ENCODE results near the gene CCDC116. TPM values are rescaled to one million over a fixed set of nuclear protein-coding genes. Genes with fewer than 3 reads are reported as not detected.
A peak's percentile ranks its signal among the peaks of the same experiment; 100 is the strongest.
"Not testable (repeated sequence)": the region's sequence is repeated elsewhere in the genome, so short reads cannot be mapped to it uniquely, and the experiment has no call there.

The CCDC116 gene
- total RNA-seq, 1 donor from 2014 or later = 0.51 TPM

DNA sequence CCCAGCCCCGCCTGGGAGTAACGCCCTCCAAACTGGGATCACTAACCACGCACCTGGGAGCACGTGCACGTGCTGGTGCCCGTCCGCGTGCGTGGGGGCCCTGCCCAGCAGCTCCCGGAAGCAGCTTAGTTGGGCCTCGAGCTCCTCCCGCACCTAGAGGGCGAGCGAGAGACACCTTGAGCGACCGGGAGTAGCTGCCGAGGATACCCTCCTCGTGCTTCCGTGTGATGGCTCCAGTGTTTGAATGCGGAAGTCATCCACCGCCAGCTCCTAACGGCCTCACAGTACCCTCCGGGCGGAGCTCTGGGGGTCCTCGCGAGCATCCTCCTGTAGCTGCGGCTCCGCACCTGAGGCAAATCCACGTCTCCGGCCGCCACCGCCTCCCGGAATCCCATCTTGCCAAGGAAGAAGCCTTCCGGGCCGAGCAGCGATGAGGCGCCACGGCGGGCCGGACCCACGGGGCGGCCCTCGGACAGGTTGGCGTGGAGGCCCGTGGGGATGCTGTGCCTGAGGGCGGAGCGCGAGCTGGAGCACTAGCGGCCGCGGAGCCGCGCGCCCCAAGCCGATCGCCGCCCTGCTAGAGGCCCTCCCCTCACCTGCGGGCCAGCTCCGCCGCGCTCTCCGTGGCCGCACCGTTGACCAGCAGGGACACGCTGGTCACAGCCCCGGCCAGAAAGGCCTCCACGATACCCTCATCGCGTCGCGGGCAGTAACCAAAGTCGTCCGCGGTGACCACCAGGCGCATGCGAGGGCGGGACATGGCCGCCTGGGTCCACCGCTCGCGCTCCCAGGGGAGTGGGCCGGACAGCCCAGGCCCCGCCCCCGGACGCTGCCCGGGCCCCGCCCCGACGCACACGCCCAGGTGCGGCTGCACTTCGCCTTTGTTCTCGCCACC is 3.1 kb upstream of the CCDC116 start, which contains the start of gene YDJC:
Gene YDJC (minus strand): TSS at position 768 of the 895 bp plus-strand sequence. CDS start 8 bp downstream, at position 760.
- H3K27ac Mint-ChIP-seq = peak within 1 kb of the TSS; percentile 94
- DNase-seq = peak; percentile 99
- peak within 1 kb of the TSS; percentile 90 for H3K4me3 Mint-ChIP-seq
- intact Hi-C loops (cut with micrococcal nuclease) = loop anchor here (1.0 to 5.0 kb wide), 2 partner anchors 13 to 42 kb away; partner anchors contain the start of gene SDF2L1
- H3K9me3 Mint-ChIP-seq = no peaks in the 10 kb centered on the region
- H3K4me1 Mint-ChIP-seq = peaks cover 39% of the 10 kb centered on the region
- H3K27me3 Mint-ChIP-seq = no peaks in the 10 kb centered on the region
- H3K36me3 Mint-ChIP-seq (ENCODE audit: low read depth) = peaks cover 28% of the 10 kb centered on the region

DNA sequence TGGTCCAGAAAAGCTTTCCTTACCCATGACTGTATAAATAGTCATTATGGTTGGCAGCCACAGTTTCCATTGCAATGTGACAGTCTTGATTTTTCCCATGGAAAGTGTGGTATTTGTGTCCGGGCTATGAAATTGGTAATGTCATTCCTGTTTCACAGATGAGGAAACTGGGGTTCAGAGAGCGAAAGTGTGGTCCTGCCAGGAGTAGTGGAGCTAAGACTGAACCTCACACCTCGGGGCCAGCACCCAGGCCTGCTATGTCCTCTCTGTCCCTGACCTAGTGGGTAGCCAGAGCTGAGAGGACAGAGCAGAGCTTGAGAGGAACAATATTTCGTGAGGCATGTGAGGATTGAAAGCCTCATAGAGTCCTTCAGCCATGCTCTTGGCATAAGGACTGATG is 1.5 kb upstream of the CCDC116 start:
- Mint-ChIP-seq H3K36me3 (ENCODE audit: low read depth) (peaks cover 24% of the 10 kb centered on the region), H3K9me3 (no peaks in the 10 kb centered on the region), H3K4me3 (peak overlapping the region; percentile 47), H3K27me3 (no peaks in the 10 kb centered on the region), H3K27ac (peak overlapping the region; percentile 24), H3K4me1 (peaks cover 32% of the 10 kb centered on the region)
- no peak for DNase-seq
- intact Hi-C loops (cut with micrococcal nuclease) = no loop called here

DNA sequence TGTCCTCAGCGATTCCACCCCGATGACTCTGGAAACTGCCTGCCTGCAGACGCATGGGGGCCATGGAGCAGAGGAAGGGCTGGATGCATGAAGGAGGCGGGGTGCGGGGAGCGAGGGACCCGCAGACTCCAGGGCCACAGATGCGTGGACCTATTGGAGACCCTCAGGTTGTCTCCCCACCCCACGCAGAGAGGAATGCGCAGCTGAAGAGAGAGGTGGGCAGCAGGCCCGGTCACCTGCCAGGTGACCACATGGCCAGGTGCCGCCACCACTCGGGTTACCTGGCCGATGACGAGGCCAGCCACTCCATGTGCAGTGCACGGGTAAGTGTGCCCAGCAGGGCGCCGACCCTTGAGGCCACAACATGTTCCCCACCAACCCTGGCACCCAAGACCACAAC is 371 bp downstream of the CCDC116 start:
- no peaks in the 10 kb centered on the region for H3K9me3 Mint-ChIP-seq
- intact Hi-C loops (cut with micrococcal nuclease) = no loop called here
- no peaks in the 10 kb centered on the region for H3K27me3 Mint-ChIP-seq
- no peak overlapping the region for H3K4me3 Mint-ChIP-seq
- H3K27ac Mint-ChIP-seq = no peak overlapping the region
- H3K36me3 Mint-ChIP-seq (ENCODE audit: low read depth) = peaks cover 11% of the 10 kb centered on the region
- H3K4me1 Mint-ChIP-seq = peaks cover 21% of the 10 kb centered on the region
- DNase-seq = no peak

DNA sequence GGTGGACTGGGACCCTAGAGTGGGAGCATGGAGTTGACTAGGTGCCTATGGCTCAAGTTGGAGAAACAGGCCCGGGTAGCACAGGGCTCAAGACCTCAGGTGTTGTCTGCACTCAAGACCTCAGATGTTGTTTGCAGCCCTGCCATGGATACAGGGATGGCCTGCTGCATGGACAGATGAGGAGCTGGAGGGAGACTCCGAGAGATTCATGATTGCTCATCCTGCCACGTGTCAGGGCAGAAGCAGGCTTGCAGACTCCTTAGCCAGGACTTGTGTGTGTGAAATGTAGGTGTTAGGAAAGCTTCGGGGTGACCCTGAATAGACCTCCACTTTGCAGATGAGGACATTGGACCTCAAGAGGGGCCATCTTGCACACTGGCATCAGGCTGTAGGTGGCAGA is 921 bp downstream of the CCDC116 start:
- Mint-ChIP-seq H3K36me3 (ENCODE audit: low read depth) (peaks cover 5% of the 10 kb centered on the region), H3K27ac (no peak overlapping the region), H3K4me1 (peaks cover 16% of the 10 kb centered on the region), H3K9me3 (no peaks in the 10 kb centered on the region), H3K27me3 (no peaks in the 10 kb centered on the region), H3K4me3 (no peak overlapping the region)
- no peak for DNase-seq
- intact Hi-C loops (cut with micrococcal nuclease) = no loop called here

DNA sequence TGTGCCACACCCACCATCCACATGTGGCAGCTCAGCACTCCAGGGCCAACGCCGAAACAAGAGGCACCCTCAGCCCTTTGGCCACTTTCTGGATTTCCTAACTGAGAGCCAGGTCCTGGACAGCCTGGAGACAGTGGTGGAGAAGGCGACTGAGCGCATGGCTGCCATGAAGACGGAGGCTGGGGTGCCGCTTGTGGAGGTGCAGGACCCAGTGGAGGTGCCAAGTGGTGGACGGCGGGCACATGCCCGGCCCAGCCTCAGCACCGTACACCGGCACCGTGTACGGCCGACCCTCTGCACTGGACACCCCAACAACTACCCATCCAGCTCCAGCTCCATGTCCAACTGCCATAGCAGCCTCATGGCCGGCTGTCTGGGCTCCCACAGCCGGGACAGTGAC is 1.5 kb downstream of the CCDC116 start:
- peaks cover 3% of the 10 kb centered on the region for H3K36me3 Mint-ChIP-seq (ENCODE audit: low read depth)
- no peak overlapping the region for H3K27ac Mint-ChIP-seq
- DNase-seq = no peak
- intact Hi-C loops (cut with micrococcal nuclease) = no loop called here
- H3K4me1 Mint-ChIP-seq = peaks cover 16% of the 10 kb centered on the region
- H3K9me3 Mint-ChIP-seq = no peaks in the 10 kb centered on the region
- no peaks in the 10 kb centered on the region for H3K27me3 Mint-ChIP-seq
- no peak overlapping the region for H3K4me3 Mint-ChIP-seq

DNA sequence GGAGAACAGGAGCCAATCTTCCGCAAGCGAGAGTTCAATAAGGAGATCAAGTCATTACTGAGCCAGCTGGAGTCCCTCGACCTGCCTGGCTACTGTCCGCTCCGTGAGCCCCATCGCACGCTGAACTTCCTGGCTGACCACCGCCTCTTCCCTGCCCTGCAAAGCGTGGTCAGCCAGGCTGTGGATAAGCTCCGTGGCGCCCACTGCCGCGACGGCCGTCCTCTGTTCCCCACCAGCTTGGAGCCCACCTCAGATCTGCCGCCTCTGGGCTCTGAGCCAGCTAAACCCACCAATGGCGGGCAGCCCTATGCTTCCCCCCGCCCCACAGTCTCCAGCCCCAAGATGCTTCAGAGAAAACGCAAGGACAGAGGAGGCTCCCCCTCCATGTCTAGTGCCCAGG is 2.3 kb downstream of the CCDC116 start:
- no peak overlapping the region for H3K4me3 Mint-ChIP-seq
- intact Hi-C loops (cut with micrococcal nuclease) = no loop called here
- peaks cover 16% of the 10 kb centered on the region for H3K4me1 Mint-ChIP-seq
- H3K27ac Mint-ChIP-seq = no peak overlapping the region
- no peak for DNase-seq
- H3K36me3 Mint-ChIP-seq (ENCODE audit: low read depth) = no peaks in the 10 kb centered on the region
- H3K9me3 Mint-ChIP-seq = no peaks in the 10 kb centered on the region
- no peaks in the 10 kb centered on the region for H3K27me3 Mint-ChIP-seq

DNA sequence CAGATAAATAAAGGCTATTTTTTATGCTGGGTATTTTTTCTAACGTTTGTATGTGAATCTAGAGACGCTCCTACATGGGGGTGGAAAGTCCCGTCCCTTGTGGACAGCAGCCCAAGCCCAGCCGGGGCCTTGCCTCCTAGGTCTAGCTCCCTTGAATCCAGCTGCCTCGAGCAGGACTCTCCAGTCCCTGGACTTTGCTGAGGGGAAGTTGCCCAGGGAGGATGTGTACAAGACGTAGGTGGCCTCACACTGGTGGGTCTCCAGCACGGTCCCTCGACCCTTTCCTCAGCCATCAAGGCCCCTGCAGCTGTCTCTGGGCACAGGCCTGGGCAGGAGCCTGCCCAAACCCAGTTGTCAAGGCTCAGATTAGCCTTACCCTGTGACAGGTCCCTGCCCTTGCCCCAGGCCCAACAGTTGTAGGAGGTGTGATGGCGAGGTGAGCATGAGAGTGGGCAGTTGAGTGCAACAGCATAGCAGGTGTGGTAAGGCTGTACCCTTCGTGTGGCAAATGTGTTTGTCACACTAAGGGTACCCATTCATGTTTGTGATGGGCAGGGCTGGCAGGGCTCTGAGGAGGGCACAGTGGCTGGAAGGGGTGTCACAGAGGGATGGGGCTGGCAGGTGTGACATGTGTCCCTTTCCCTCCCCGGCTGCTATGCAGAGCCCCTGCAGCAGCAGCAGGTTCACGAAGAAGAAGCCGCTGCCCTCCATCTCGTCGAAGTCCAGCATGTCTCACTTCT is 3.4 kb downstream of the CCDC116 start:
- H3K27me3 Mint-ChIP-seq = no peaks in the 10 kb centered on the region
- H3K4me1 Mint-ChIP-seq = peaks cover 11% of the 10 kb centered on the region
- H3K27ac Mint-ChIP-seq = no peak overlapping the region
- intact Hi-C loops (cut with micrococcal nuclease) = no loop called here
- no peaks in the 10 kb centered on the region for H3K36me3 Mint-ChIP-seq (ENCODE audit: low read depth)
- H3K4me3 Mint-ChIP-seq = no peak overlapping the region
- H3K9me3 Mint-ChIP-seq = no peaks in the 10 kb centered on the region
- no peak for DNase-seq

DNA sequence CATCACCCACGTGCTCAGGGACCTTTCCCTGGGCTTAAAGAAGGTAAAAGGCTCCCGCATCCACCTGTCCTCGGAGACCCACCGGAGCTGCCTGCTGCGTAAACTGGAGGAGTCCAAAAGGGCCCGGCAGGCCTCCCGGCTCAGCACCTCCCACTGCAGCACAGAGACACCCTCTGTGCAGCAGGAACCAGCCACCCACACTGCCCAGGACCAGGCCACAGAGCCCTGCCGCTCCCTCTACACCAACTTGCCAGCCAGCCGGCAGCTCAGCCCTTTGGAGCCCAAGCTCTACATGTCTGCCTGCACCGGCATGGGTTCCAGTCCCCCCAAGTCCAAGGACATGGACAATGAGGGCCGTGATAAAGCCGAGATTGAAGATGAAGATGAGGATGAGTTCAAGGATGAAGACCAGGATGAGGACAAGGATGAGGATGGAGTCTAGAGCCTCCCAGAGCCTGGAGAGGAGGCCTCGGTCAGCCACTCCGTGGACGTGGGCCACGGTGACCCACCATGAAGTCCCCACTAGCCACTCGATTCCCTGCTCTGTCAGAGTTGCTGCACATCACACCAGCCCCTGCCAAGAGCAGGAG is 4.2 kb downstream of the CCDC116 start:
- Mint-ChIP-seq H3K4me3 (no peak overlapping the region), H3K36me3 (ENCODE audit: low read depth) (no peaks in the 10 kb centered on the region), H3K27ac (no peak overlapping the region), H3K9me3 (no peaks in the 10 kb centered on the region), H3K27me3 (peaks cover 1% of the 10 kb centered on the region), H3K4me1 (peaks cover 15% of the 10 kb centered on the region)
- DNase-seq = no peak
- intact Hi-C loops (cut with micrococcal nuclease) = no loop called here

DNA sequence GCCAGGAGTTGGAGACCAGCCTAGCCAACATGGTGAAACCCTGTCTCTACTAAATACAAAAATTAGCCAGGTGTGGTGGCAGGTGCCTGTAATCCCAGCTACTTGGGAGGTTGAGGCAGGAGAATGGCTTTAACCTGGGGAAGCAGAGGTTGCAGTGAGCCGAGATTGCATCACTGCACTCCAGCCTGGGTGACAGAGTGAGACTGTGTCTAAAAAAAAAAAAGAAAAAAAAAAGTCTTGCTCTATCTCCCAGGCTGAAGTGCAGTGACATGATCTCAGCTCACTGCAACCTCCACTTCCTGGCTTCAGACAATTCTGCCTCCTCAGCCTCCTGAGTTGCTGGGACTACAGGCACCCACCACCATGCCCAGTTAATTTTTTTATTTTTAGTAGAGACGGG is 4.9 kb downstream of the CCDC116 start:
- DNase-seq; H3K36me3 Mint-ChIP-seq (ENCODE audit: low read depth); H3K27me3 Mint-ChIP-seq; H3K4me3 Mint-ChIP-seq; intact Hi-C loops (cut with micrococcal nuclease); H3K9me3 Mint-ChIP-seq; H3K27ac Mint-ChIP-seq: not testable (repeated sequence)
- H3K4me1 Mint-ChIP-seq = peaks cover 15% of the 10 kb centered on the region

DNA sequence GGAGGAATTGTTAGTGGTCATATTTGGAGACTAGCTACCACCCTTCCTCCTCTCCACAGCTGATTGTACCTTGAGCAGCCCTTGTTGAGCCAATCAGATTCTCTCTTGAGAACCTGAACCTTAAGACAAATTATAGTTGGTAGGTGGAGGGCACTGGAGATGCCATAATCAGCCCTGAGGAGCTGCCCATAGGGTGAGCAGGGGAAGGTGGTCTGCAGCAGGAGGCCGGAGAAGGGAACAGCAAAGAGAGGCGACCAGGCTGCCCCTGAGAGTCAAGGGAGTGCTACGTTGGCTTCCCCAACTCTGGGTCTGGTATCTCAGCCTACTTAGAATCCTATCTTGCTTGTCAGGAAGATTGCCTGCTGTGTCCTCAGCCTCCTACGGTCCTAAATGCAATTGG is 6.8 kb downstream of the CCDC116 start:
- no peak overlapping the region for H3K27ac Mint-ChIP-seq
- DNase-seq = no peak
- H3K36me3 Mint-ChIP-seq (ENCODE audit: low read depth) = peaks cover 12% of the 10 kb centered on the region
- no peaks in the 10 kb centered on the region for H3K9me3 Mint-ChIP-seq
- H3K4me3 Mint-ChIP-seq = no peak overlapping the region
- peaks cover 26% of the 10 kb centered on the region for H3K4me1 Mint-ChIP-seq
- intact Hi-C loops (cut with micrococcal nuclease) = no loop called here
- peaks cover 1% of the 10 kb centered on the region for H3K27me3 Mint-ChIP-seq

DNA sequence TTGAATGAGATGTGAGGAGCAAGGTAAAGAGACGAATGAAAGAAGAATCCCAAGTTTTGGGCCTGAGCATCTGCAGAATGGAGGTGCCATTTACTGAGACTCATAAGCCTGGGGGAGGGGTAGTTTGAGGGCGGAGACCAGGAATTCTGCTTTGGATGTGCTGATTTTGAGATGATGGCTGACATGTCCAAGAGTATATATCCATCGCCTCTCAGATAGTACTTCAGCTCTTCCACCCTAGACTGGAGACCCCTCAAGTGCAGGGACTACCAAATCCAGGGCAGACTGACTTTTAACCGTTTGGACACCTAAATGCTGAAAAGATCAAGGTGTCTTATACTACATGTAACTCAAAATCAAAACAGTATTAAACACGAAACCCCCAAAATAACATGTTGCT is 8.2 kb downstream of the CCDC116 start:
- intact Hi-C loops (cut with micrococcal nuclease) = no loop called here

DNA sequence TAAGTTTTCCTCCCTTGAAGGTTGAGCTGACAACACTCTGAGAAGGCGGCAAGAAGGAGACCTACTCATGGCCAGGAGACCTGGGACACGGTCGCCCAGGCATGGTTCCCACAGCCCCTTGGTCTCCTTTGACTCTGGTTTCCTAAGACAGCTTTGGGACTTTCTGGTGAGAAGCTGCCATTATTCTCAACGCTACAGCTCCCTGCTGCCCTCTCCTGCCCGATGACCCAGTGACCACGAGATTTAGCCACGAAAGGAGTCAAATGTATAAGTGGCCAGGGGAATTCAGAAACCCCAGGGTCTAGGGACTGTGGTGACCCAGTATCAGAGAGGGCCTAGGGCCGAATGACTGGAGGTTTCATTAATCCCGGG is 8.8 kb downstream of the CCDC116 start:
- intact Hi-C loops (cut with micrococcal nuclease) = no loop called here
- Mint-ChIP-seq H3K27ac (peak overlapping the region; percentile 93), H3K4me3 (peak overlapping the region; percentile 90), H3K9me3 (no peaks in the 10 kb centered on the region), H3K36me3 (ENCODE audit: low read depth) (peaks cover 20% of the 10 kb centered on the region), H3K4me1 (peaks cover 30% of the 10 kb centered on the region), H3K27me3 (peaks cover 1% of the 10 kb centered on the region)
- peak; percentile 73 for DNase-seq

More for the DNA sequence above, 8.2 kb downstream of the CCDC116 start:
- Mint-ChIP-seq H3K27me3 (peaks cover 1% of the 10 kb centered on the region), H3K4me1 (peaks cover 26% of the 10 kb centered on the region), H3K27ac (no peak overlapping the region), H3K4me3 (peak overlapping the region; percentile 90), H3K9me3 (no peaks in the 10 kb centered on the region), H3K36me3 (ENCODE audit: low read depth) (peaks cover 16% of the 10 kb centered on the region)
- no peak for DNase-seq

DNA sequence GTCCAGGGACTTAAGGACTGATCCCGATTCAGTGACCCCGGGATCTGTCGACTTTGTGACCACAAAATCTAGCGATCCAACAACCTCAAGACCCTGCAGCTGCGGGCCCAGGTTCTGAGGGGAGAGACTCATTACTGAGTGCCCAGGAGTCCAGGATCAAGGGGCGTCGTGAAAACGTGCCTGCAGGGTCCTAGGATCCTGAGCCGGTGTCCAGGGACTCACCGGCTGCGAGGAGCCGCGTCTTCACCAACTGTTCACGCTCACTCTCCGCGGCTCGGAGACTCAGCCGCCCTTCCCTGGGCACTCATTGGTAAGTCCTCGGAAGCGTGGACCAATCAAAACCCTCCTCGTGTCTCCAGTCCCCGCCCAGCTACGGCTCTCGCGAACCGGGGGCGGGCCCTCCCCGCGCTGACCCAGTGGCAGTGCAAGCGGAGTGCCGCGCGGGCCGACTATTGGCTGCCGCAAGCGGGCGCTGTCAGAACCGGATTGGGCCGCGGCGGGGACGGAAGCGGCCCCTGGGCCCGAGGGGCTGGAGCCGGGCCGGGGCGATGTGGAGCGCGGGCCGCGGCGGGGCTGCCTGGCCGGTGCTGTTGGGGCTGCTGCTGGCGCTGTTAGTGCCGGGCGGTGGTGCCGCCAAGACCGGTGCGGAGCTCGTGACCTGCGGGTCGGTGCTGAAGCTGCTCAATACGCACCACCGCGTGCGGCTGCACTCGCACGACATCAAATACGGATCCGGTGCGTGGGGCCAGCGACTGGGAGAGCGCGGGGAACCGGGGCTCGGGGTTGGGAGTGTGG is 9.4 kb downstream of the CCDC116 start, which contains the start of gene SDF2L1:
Gene SDF2L1 (plus strand): TSS at position 514 of the 795 bp plus-strand sequence. CDS start 35 bp downstream, at position 549.
- H3K9me3 Mint-ChIP-seq = no peaks in the 10 kb centered on the region
- H3K27me3 Mint-ChIP-seq = peaks cover 1% of the 10 kb centered on the region
- H3K4me1 Mint-ChIP-seq = peaks cover 33% of the 10 kb centered on the region
- intact Hi-C loops (cut with micrococcal nuclease) = loop anchor here (1.0 kb wide), 1 partner anchor 12 kb away; the partner anchor contains the start of gene YDJC
- peaks cover 26% of the 10 kb centered on the region for H3K36me3 Mint-ChIP-seq (ENCODE audit: low read depth)
- peak within 1 kb of the TSS; percentile 93 for H3K27ac Mint-ChIP-seq
- DNase-seq = peak; percentile 100
- H3K4me3 Mint-ChIP-seq = peak within 1 kb of the TSS; percentile 90

Data from activated CD4-positive, alpha-beta T cell treated with anti-CD3 and anti-CD28 coated beads, Interleukin-2, amount 10 ng/mL, durations not matched to agents 24 days and 14 days (primary cell).